ENCODE results near the gene TMEM233. TPM values are rescaled to one million over a fixed set of nuclear protein-coding genes. Genes with fewer than 3 reads are reported as not detected.

Gene TMEM233
- total and polyA plus RNA-seq, 2 of the 8 experiments (the other 6 are each of a cell fraction or from before 2014, with no cell fraction given) = 0.09 TPM

- no peak overlapping the region for H3K14ac ChIP-seq (ENCODE audit: insufficient read length)
- ChIA-PET POLR2A (ENCODE audit: partially characterized antibody) (no interaction called here), CTCF (ENCODE audit: partially characterized antibody) (interaction anchor here (0.5 to 6.0 kb wide), 4 partner anchors 10 to 173 kb away, joined by 3 to 32 read pairs (median 3); no protein-coding TSS in a partner anchor)
- H3K18ac ChIP-seq (ENCODE audit: extremely low read depth, low read length) = no peak overlapping the region
- no peak overlapping the region for H3K23ac ChIP-seq (ENCODE audit: insufficient read length)
- FAIRE-seq (no peak), DNase-seq (ENCODE audit: low read depth in 1 of 2, low spot score in 2 of 2) (no peak)
- H3K9me3 ChIP-seq (ENCODE audit: insufficient read depth in 2 of 2, low read depth in 1 of 2, low read length in 1 of 2) = peaks cover 6 to 7% of the 10 kb centered on the region in 2 experiments; a peak in 3 of 4 replicates
- H3K23me2 ChIP-seq (ENCODE audit: low read depth, low read length) = no peaks in the 10 kb centered on the region
- H2BK12ac ChIP-seq (ENCODE audit: low read depth, low read length) = no peak overlapping the region
- 87% methylated on average over 1 of the region's 1 CpG; no CpG with 5 or more reads in 1 of the 2 experiments for WGBS, 2 experiments (ENCODE audit: extremely low coverage in 1 of 2, insufficient coverage in 1 of 2, insufficient read length in 1 of 2, insufficient replicate concordance in 2 of 2, low coverage in 1 of 2, low lambda C conversion rate in 2 of 2, missing lambda C conversion rate in 1 of 2)
- H3K4me1 ChIP-seq (replicated peaks in 1 of 4; ENCODE audit: control insufficient read depth in 3 of 4, insufficient read depth in 4 of 4, low read length in 3 of 4) = no peaks in the 10 kb centered on the region
- H3K79me1 ChIP-seq (ENCODE audit: low read depth, low read length) = no peaks in the 10 kb centered on the region
- no peaks in the 10 kb centered on the region for H4K20me1 ChIP-seq (replicated peaks in 1 of 2; ENCODE audit: control insufficient read depth in 1 of 2, insufficient read depth in 2 of 2, low read length in 2 of 2)
- H3K27me3 ChIP-seq (replicated peaks in 1 of 4; ENCODE audit: control insufficient read depth in 3 of 4, extremely low read depth in 1 of 4, insufficient read depth in 3 of 4, low read length in 3 of 4) = no peaks in the 10 kb centered on the region
- H2BK5ac ChIP-seq (ENCODE audit: low read depth, low read length) = no peak overlapping the region
- no peaks in the 10 kb centered on the region for H3K36me3 ChIP-seq (ENCODE audit: control insufficient read depth in 2 of 4, insufficient read depth in 4 of 4, low read length in 3 of 4)
- H3K4ac ChIP-seq (replicated peaks; ENCODE audit: insufficient read length, low read depth, low read length) = no peak overlapping the region
- no peak overlapping the region for H3K4me3 ChIP-seq (ENCODE audit: extremely low read depth in 1 of 4, insufficient read depth in 2 of 4, low read depth in 3 of 4, low read length in 4 of 4)
- H2BK120ac ChIP-seq (replicated peaks; ENCODE audit: low read depth, low read length) = no peak overlapping the region
- H3K79me2 ChIP-seq (ENCODE audit: control insufficient read depth in 1 of 2, insufficient read depth in 2 of 2, low read length in 2 of 2) = no peaks in the 10 kb centered on the region
- no peak overlapping the region for H2AFZ ChIP-seq (ENCODE audit: low read length)
- no peak overlapping the region for H3K27ac ChIP-seq (ENCODE audit: low read depth, low read length)
- no peak overlapping the region for H2BK20ac ChIP-seq (ENCODE audit: low read length)
- H4K91ac ChIP-seq (replicated peaks; ENCODE audit: insufficient read length, low read length) = no peak overlapping the region
- no peak overlapping the region for H3K56ac ChIP-seq (replicated peaks; ENCODE audit: insufficient read length, low read depth, low read length)
- no peak overlapping the region for H4K8ac ChIP-seq (ENCODE audit: extremely low read depth, insufficient read depth, low read length)
- no peak overlapping the region for H3K4me2 ChIP-seq (ENCODE audit: insufficient read depth in 1 of 2, low read depth in 2 of 2, low read length in 2 of 2)
- no peak overlapping the region for H3K9ac ChIP-seq (replicated peaks in 1 of 4; ENCODE audit: extremely low read depth in 1 of 4, low read depth in 3 of 4, low read length in 3 of 4)
- no peak overlapping the region for H4K5ac ChIP-seq (ENCODE audit: insufficient read length, low read depth, low read length)
- no peak overlapping the region for H2BK15ac ChIP-seq (ENCODE audit: low read length)
- H2AK5ac ChIP-seq (ENCODE audit: low read depth, low read length) = no peak overlapping the region
These were observed 26.9 kb downstream of the TMEM233 start for GRCh38 chr12:119620490-119620889.
